K562 (cell line): ENCODE data around the gene JAG2. TPM values are rescaled to one million over a fixed set of nuclear protein-coding genes. Genes with fewer than 3 reads are reported as not detected.

Source experiments
- ATAC-seq: fragments of 200-7000 bp; cut with Tn5 transposase; 3 replicates; pipeline ENCODE4 v1.9.1; 2020; ENCODE audit warnings: moderate library complexity
- BruUV-seq: library from RNA; stranded (reverse); fragments of 400-500 nt; replicated peaks from 2 replicates; lab custom pipeline; 2021; lab: Mats Ljungman, UMichigan
- CTCF ChIA-PET: fragments of 300-600 bp; formaldehyde crosslinking; extraction: SDS; loops from one replicate; lab custom pipeline; 2021; ENCODE audit warnings: low intra/inter-chr PET ratio; lab: Yijun Ruan, JAX
- POLR2A ChIA-PET: fragments of 300-600, 350-650 bp; sonication (Branson Sonifier 250); formaldehyde crosslinking; extraction: SDS; loops from one replicate; lab custom pipeline; 2021; ENCODE audit warnings: antibody characterized with exemption, inconsistent platforms; lab: Yijun Ruan, JAX
- DNase-seq, 4 experiments: peaks; one replicate each; pipeline versions ENCODE4 v3.0.0 to v3.0.0-alpha.2; 2011 to 2018; ENCODE audit warnings: low spot score in 3 of 4, mixed read lengths in 3 of 4; ENCODE audit errors: extremely low read depth in 1 of 4
- FAIRE-seq: peaks from 2 replicates; lab custom pipeline; 2011; peaks lifted over from hg19 to GRCh38; lab: Jason Lieb, UNC
- H2AFZ ChIP-seq: 2 replicates; pipeline ENCODE4 v1.6.0; 2011; ENCODE audit warnings: low read depth, low read length, control low read depth, inconsistent platforms
- H3K27ac ChIP-seq: fragments of 200-600 bp; 3 replicates; pipeline ENCODE4 v1.8.0; 2011; ENCODE audit warnings: low read depth, mild to moderate bottlenecking, control low read depth, inconsistent platforms, low read length, moderate library complexity, mixed read lengths; ENCODE audit errors: extremely low read depth
- H3K27me3 ChIP-seq, 2 experiments: fragments of 300-600 bp in 1 of 2; 2 replicates in 1 of 2; 3 replicates in 1 of 2; pipeline versions ENCODE4 v1.6.0 to v1.8.0; 2011; ENCODE audit warnings: inconsistent platforms in 2 of 2, low read length in 2 of 2, mild to moderate bottlenecking in 1 of 2, mixed read lengths in 1 of 2, moderate library complexity in 1 of 2; ENCODE audit not compliant: control insufficient read depth in 2 of 2, insufficient read depth in 2 of 2
- H3K36me3 ChIP-seq: fragments of 300-600 bp; 3 replicates; pipeline ENCODE4 v1.8.0; 2011; ENCODE audit warnings: mild to moderate bottlenecking, low read length, inconsistent platforms; ENCODE audit not compliant: control insufficient read depth, insufficient read depth
- H3K4me1 ChIP-seq, 2 experiments: fragments of 200-600 bp in 1 of 2; replicated peaks in 1 of 2; 2 replicates in 1 of 2; 3 replicates in 1 of 2; pipeline versions ENCODE4 v1.5.1 to v1.8.0; 2011; ENCODE audit warnings: inconsistent platforms in 2 of 2, low read length in 2 of 2, mild to moderate bottlenecking in 1 of 2, mixed read lengths in 1 of 2, moderate library complexity in 1 of 2; ENCODE audit not compliant: control insufficient read depth in 2 of 2, insufficient read depth in 2 of 2
- H3K4me2 ChIP-seq: 2 replicates; pipeline ENCODE4 v1.6.1; 2011; ENCODE audit warnings: low read length, control low read depth, inconsistent platforms, mixed read lengths; ENCODE audit not compliant: insufficient read depth
- H3K4me3 ChIP-seq: fragments of 200-600 bp; sonication (generic), shearing (Covaris generic); 2 replicates; pipeline ENCODE4 v1.5.1; 2016; ENCODE audit warnings: control low read depth, inconsistent platforms
- H3K79me2 ChIP-seq: fragments of 200-600 bp; 3 replicates; pipeline ENCODE4 v1.8.0; 2011; ENCODE audit warnings: low read length, inconsistent platforms; ENCODE audit not compliant: control insufficient read depth, insufficient read depth
- H3K9ac ChIP-seq, 2 experiments: 2 replicates each; pipeline versions ENCODE4 v1.6.0 to v1.6.1; 2011; ENCODE audit warnings: low read depth in 2 of 2, low read length in 2 of 2, control low read depth in 1 of 2, inconsistent platforms in 1 of 2, mild to moderate bottlenecking in 1 of 2, mixed read lengths in 1 of 2; ENCODE audit not compliant: insufficient read depth in 1 of 2
- H3K9me1 ChIP-seq: one replicate; pipeline ENCODE4 v1.6.0; 2011; ENCODE audit warnings: inconsistent platforms, mild to moderate bottlenecking, low read length, moderate library complexity; ENCODE audit not compliant: control insufficient read depth, insufficient read depth
- H3K9me3 ChIP-seq: replicated peaks from 2 replicates; pipeline ENCODE4 v1.5.1; 2011; ENCODE audit warnings: low read depth, low read length, inconsistent platforms; ENCODE audit not compliant: control insufficient read depth, insufficient read depth
- H4K20me1 ChIP-seq: replicated peaks from 2 replicates; pipeline ENCODE4 v1.6.1; 2011; ENCODE audit warnings: low read length, inconsistent platforms, mixed read lengths; ENCODE audit not compliant: control insufficient read depth, insufficient read depth
- ELF2 ChIP-seq: fragments of 250-450 bp; sonication (Bioruptor Pico); IDR thresholded peaks from 2 replicates; pipeline ENCODE4 v1.5.0; 2021; ENCODE audit warnings: mild to moderate bottlenecking
- GATAD2B ChIP-seq: fragments of 450-650 bp; IDR thresholded peaks from 2 replicates; pipeline ENCODE4 v1.6.1; 2017; ENCODE audit warnings: mild to moderate bottlenecking, borderline replicate concordance
- POLR2G ChIP-seq: fragments of 200-400 bp; formaldehyde crosslinking; IDR thresholded peaks from 2 replicates; pipeline ENCODE4 v1.6.1; 2017; ENCODE audit warnings: low read depth, mild to moderate bottlenecking, antibody characterized with exemption, low read length, moderate library complexity
- SMAD3 ChIP-seq: fragments of 450-650 bp; formaldehyde crosslinking; conservative IDR thresholded peaks from 2 replicates; pipeline ENCODE4 v1.4.0; 2020; ENCODE audit warnings: mild to moderate bottlenecking
- WGBS: fragments of 100-300 bp; shearing (Covaris generic); methylation state at CpG from one replicate; pipeline ENCODE4 v1.1.6; 2016; ENCODE audit warnings: low coverage, mixed read lengths; ENCODE audit not compliant: insufficient coverage; ENCODE audit errors: missing lambda C conversion rate; 5-methylcytosine and 5-hydroxymethylcytosine counted together
- in situ Hi-C: fragments of 300-500 bp; cut with MboI; formaldehyde crosslinking; loops from 4 replicates; pipeline ENCODE4 v1.15.0; 2018; ENCODE audit warnings: inconsistent platforms, mixed read lengths
- intact Hi-C: fragments of 100-400 bp; cut with micrococcal nuclease; formaldehyde crosslinking; loops from 2 replicates; pipeline ENCODE4 v1.14.2; 2022
- polyA plus RNA-seq, 8 experiments: library from polyadenylated mRNA; depleted of rRNA in 4 of 8; stranded (reverse) in 5 of 8; unstranded in 3 of 8; fragments of >200 nt; fragmentation: Nextera tagmentation in 2 of 8; fragmentation: Illumina TruSeq in 1 of 8; extraction: Ambion mirVana in 2 of 8; extraction: Trizol in 1 of 8; gene quantifications; 2 replicates each; pipeline versions ENCODE4 v1.2.1 to v1.2.3, GENCODE V29; 2011 to 2014; ENCODE audit warnings: inconsistent platforms in 1 of 8, missing spikeins in 1 of 8
- total RNA-seq, 7 experiments: library from RNA; depleted of rRNA in 6 of 7; stranded (reverse); fragments of >200 nt in 6 of 7; fragmentation: Illumina TruSeq in 2 of 7; extraction: Trizol in 2 of 7; gene quantifications; 2 replicates each; pipeline versions ENCODE4 v1.2.1 to v1.2.3, GENCODE V29; 2011 to 2021; ENCODE audit warnings: low replicate concordance in 1 of 7
- TF ChIP-seq, protein P1 (sequence below): sonication (generic); formaldehyde crosslinking; IDR thresholded peaks from 2 replicates; pipeline ENCODE4 v1.9.0; 2022; ENCODE audit warnings: mild to moderate bottlenecking, missing genetic modification reagents
- TF ChIP-seq, protein P2 (sequence below): fragments of 450-650 bp; formaldehyde crosslinking; IDR thresholded peaks from 2 replicates; pipeline ENCODE4 v1.4.0; 2022; ENCODE audit warnings: missing genetic modification characterization
- TF ChIP-seq, protein P3 (sequence below): fragments of 250-450 bp; sonication (Bioruptor Pico); IDR thresholded peaks from 2 replicates; pipeline ENCODE4 v1.4.0; 2020; ENCODE audit warnings: mild to moderate bottlenecking, moderate library complexity

The JAG2 gene
- total and polyA plus RNA-seq, 9 of the 15 experiments (the other 6 are each of a cell fraction or from before 2014, with no cell fraction given): 0.25 to 48.4 (median 8.6) TPM

DNA sequence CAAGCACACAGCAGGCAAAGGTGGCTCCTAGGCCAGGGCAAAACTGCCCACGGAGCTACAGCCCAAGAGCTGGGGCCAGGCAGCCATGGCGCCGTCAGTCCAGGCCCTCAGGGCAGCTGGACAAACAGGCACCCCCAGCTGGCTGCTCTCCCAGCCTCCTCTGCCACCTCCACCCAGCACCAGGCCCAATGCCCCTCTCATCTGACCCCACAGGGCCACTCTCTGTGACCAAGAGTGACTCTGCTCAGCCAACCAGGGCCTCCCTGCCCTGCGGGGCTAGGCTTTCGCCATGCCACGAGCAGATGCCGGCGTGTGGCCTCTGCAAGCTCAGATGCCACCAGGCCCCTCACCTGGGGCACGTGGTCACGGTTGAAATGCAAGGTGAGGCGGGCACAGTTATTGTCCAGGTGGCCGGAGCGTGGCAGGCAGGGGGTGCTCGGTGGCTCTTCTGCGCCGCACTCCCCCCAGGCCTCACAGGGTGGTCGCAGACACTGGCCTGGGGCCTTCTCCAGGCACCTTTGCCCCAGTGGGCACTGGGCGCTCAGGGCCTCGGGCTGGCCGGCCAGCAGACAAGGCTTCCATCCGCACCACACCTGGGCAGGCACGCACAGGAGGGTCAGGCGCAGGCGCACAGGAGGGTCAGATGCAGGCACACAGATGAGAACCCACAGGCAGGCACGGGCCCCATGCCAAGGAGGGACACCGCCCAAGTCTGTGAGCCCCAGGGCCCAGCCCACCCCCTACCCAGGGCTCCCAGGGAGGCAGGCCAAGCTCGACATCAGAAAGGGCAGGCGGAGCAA lies 23.0 kb downstream of the JAG2 start:
- H3K4me2 ChIP-seq: no peak overlapping the region
- H4K20me1 ChIP-seq: no peaks in the 10 kb centered on the region
- CTCF ChIA-PET: no interaction called here
- 0 out of 2 replicates have a peak, but pooled peaks have one; percentile 13 for TF ChIP-seq POLR2G
- TF ChIP-seq, protein P1, sequence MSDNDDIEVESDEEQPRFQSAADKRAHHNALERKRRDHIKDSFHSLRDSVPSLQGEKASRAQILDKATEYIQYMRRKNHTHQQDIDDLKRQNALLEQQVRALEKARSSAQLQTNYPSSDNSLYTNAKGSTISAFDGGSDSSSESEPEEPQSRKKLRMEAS (CRISPR knock-in tag): no peak
- TF ChIP-seq, all 486 proteins: peak for 1
- FAIRE-seq: no peak
- in situ Hi-C loops (no loop called here), intact Hi-C loops (no loop called here)
- POLR2A ChIA-PET: no interaction called here
- H3K36me3 ChIP-seq: peaks cover 53% of the 10 kb centered on the region; the same call in 1 of the 3 replicates
- no peak overlapping the region for H3K9ac ChIP-seq
- no peaks in the 10 kb centered on the region for H3K79me2 ChIP-seq
- peaks cover 0 to 4% of the 10 kb centered on the region in 2 experiments; a peak in 1 of 5 replicates for H3K4me1 ChIP-seq
- no peak overlapping the region for H3K4me3 ChIP-seq
- H3K9me1 ChIP-seq: no peaks in the 10 kb centered on the region
- H2AFZ ChIP-seq: no peak overlapping the region
- 100% methylated on average over 10 of the region's 28 CpGs for WGBS
- no TSS peak for BruUV-seq
- H3K27me3 ChIP-seq: no peaks in the 10 kb centered on the region
- no peaks in the 10 kb centered on the region for H3K9me3 ChIP-seq
- no peak for ATAC-seq
- no peak for DNase-seq
- no peak overlapping the region for H3K27ac ChIP-seq

DNA sequence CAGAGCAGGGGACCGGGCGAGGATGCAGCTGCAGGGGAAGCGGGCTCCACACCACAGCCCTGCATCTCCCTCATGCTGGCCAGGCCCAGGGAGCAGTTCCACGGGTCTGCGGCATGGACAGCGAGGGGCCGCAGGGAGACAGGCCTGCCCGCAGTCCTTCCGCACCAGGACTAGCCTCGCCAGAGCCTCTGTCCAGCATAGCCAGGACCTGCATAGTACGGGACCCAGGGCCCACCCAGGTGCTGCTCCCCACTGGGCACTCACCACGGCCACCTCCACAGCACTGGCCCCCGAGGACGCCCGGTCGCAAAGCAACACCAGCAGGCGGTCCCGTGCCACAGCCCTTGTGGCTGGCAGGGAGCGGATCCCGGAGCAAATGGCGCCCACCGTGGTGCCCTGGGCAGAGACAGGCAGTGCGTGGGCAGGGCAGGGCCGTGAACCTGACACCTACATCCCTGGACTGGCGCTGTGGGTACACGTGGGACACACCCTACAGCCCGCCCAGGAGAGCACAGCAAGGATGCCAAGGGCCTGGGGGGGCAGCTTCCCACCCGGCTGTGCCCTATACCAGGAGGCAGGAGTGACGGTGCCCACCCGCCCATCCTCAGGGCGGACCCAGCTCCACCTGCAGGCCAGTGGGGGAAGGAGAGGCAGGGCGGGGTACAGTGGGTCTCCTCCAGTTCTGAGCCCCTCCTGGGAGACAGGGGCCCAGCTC lies 23.8 kb downstream of the JAG2 start:
- FAIRE-seq: no peak
- no peaks in the 10 kb centered on the region for H3K9me1 ChIP-seq
- no peak overlapping the region for H3K4me3 ChIP-seq
- POLR2A ChIA-PET: no interaction called here
- no peak overlapping the region for H3K4me2 ChIP-seq
- H3K27ac ChIP-seq: no peak overlapping the region
- no peak overlapping the region for H2AFZ ChIP-seq
- CTCF ChIA-PET: no interaction called here
- H3K79me2 ChIP-seq: no peaks in the 10 kb centered on the region
- TF ChIP-seq SMAD3 (CRISPR knock-in tag) (no peak), ELF2 (CRISPR knock-in tag) (no peak), GATAD2B (no peak)
- TF ChIP-seq, protein P2, sequence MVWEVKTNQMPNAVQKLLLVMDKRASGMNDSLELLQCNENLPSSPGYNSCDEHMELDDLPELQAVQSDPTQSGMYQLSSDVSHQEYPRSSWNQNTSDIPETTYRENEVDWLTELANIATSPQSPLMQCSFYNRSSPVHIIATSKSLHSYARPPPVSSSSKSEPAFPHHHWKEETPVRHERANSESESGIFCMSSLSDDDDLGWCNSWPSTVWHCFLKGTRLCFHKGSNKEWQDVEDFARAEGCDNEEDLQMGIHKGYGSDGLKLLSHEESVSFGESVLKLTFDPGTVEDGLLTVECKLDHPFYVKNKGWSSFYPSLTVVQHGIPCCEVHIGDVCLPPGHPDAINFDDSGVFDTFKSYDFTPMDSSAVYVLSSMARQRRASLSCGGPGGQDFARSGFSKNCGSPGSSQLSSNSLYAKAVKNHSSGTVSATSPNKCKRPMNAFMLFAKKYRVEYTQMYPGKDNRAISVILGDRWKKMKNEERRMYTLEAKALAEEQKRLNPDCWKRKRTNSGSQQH: no peak
- TF ChIP-seq, protein P3, sequence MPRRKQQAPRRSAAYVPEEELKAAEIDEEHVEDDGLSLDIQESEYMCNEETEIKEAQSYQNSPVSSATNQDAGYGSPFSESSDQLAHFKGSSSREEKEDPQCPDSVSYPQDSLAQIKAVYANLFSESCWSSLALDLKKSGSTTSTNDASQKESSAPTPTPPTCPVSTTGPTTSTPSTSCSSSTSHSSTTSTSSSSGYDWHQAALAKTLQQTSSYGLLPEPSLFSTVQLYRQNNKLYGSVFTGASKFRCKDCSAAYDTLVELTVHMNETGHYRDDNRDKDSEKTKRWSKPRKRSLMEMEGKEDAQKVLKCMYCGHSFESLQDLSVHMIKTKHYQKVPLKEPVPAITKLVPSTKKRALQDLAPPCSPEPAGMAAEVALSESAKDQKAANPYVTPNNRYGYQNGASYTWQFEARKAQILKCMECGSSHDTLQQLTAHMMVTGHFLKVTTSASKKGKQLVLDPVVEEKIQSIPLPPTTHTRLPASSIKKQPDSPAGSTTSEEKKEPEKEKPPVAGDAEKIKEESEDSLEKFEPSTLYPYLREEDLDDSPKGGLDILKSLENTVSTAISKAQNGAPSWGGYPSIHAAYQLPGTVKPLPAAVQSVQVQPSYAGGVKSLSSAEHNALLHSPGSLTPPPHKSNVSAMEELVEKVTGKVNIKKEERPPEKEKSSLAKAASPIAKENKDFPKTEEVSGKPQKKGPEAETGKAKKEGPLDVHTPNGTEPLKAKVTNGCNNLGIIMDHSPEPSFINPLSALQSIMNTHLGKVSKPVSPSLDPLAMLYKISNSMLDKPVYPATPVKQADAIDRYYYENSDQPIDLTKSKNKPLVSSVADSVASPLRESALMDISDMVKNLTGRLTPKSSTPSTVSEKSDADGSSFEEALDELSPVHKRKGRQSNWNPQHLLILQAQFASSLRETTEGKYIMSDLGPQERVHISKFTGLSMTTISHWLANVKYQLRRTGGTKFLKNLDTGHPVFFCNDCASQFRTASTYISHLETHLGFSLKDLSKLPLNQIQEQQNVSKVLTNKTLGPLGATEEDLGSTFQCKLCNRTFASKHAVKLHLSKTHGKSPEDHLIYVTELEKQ (CRISPR knock-in tag): no peak
- TF ChIP-seq, all 486 proteins: peak for 0
- no peaks in the 10 kb centered on the region for H3K27me3 ChIP-seq
- peaks cover 49% of the 10 kb centered on the region; the same call in 1 of the 3 replicates for H3K36me3 ChIP-seq
- no peaks in the 10 kb centered on the region for H4K20me1 ChIP-seq
- no TSS peak for BruUV-seq
- H3K9ac ChIP-seq: no peak overlapping the region
- ATAC-seq (no peak), DNase-seq (no peak)
- no peaks in the 10 kb centered on the region; a peak in 1 of 5 replicates for H3K4me1 ChIP-seq
- 98% methylated on average over 15 of the region's 32 CpGs for WGBS
- in situ Hi-C loops (no loop called here), intact Hi-C loops (no loop called here)
- no peaks in the 10 kb centered on the region for H3K9me3 ChIP-seq
